Measurements from ENCODE around the gene CISH. TPM values are rescaled to one million over a fixed set of nuclear protein-coding genes. Genes with fewer than 3 reads are reported as not detected.

Gene CISH
- total RNA-seq, 1 experiment from 2014 or later = 0.57 TPM

- no peak for DNase-seq (ENCODE audit: low read depth, low spot score)
These were observed 30.1 kb downstream of the CISH start for GRCh38 chr3:50581459-50581842.

GRCh38 chr3:50580683-50581458 is 30.7 kb downstream of the CISH start:
- Histone ChIP-seq H3K27me3 (ENCODE audit: control insufficient read depth, insufficient read depth, low read length) (no peaks in the 10 kb centered on the region), H3K4me1 (ENCODE audit: control insufficient read depth, insufficient read depth, low read length) (no peaks in the 10 kb centered on the region), H3K36me3 (ENCODE audit: control insufficient read depth, insufficient read depth, low read length) (no peaks in the 10 kb centered on the region), H3K9me3 (ENCODE audit: control insufficient read depth, insufficient read depth, low read depth, low read length) (no peaks in the 10 kb centered on the region), H3K27ac (ENCODE audit: low read length) (no peak overlapping the region), H3K4me3 (ENCODE audit: low read depth in 2 of 2, low read length in 2 of 2) (no peak overlapping the region)
- POLR2A ChIA-PET = no interaction called here
- no peak for TF ChIP-seq TCF7L2 (IDR thresholded peaks at IDR 0.05; ENCODE audit: low read depth, low read length)
- TF ChIP-seq SIN3A (IDR thresholded peaks at IDR 0.05; ENCODE audit: borderline replicate concordance, insufficient read depth, low read depth, low read length) = no peak
- TF ChIP-seq POLR2AphosphoS5 (IDR thresholded peaks at IDR 0.05; ENCODE audit: low read depth, low read length) = no peak
- no peak for TF ChIP-seq REST (IDR thresholded peaks at IDR 0.05; ENCODE audit: insufficient read depth in 1 of 2, low read depth in 2 of 2, low read length in 1 of 2)
- no peak for TF ChIP-seq CTCF (IDR thresholded peaks at IDR 0.05)
- no peak for DNase-seq (ENCODE audit: low read depth, low spot score)
- no peak; the same call in 1 of the 2 replicates for ATAC-seq
- no TSS peak for BruUV-seq (replicated peaks)
- in situ Hi-C loops (cut with HindIII; ENCODE audit: low pct_unique_long_range_greater_than_20kb, low sequenced_read_pairs) = no loop called here
- intact Hi-C loops (cut with micrococcal nuclease; ENCODE audit: unreplicated experiment) = no loop called here
- CTCF ChIA-PET = no interaction called here

More at GRCh38 chr3:50581459-50581842, 30.1 kb downstream of the CISH start:
- BruUV-seq (replicated peaks) = no TSS peak
- intact Hi-C loops (cut with micrococcal nuclease; ENCODE audit: unreplicated experiment) (no loop called here), in situ Hi-C loops (cut with HindIII; ENCODE audit: low pct_unique_long_range_greater_than_20kb, low sequenced_read_pairs) (no loop called here)
- no peaks in the 10 kb centered on the region for H3K9me3 ChIP-seq (ENCODE audit: control insufficient read depth, insufficient read depth, low read depth, low read length)
- TF ChIP-seq CTCF (IDR thresholded peaks at IDR 0.05) = no peak
- TF ChIP-seq POLR2AphosphoS5 (IDR thresholded peaks at IDR 0.05; ENCODE audit: low read depth, low read length) = no peak
- TF ChIP-seq TCF7L2 (IDR thresholded peaks at IDR 0.05; ENCODE audit: low read depth, low read length) = no peak
- TF ChIP-seq SIN3A (IDR thresholded peaks at IDR 0.05; ENCODE audit: borderline replicate concordance, insufficient read depth, low read depth, low read length) = no peak
- H3K27ac ChIP-seq (ENCODE audit: low read length) = no peak overlapping the region
- H3K36me3 ChIP-seq (ENCODE audit: control insufficient read depth, insufficient read depth, low read length) = no peaks in the 10 kb centered on the region
- H3K4me3 ChIP-seq (ENCODE audit: low read depth in 2 of 2, low read length in 2 of 2) = no peak overlapping the region
- H3K27me3 ChIP-seq (ENCODE audit: control insufficient read depth, insufficient read depth, low read length) = no peaks in the 10 kb centered on the region
- CTCF ChIA-PET = no interaction called here
- ATAC-seq = no peak
- POLR2A ChIA-PET = no interaction called here
- H3K4me1 ChIP-seq (ENCODE audit: control insufficient read depth, insufficient read depth, low read length) = no peaks in the 10 kb centered on the region
